ENCODE data around the gene LRMDA. TPM values are rescaled to one million over a fixed set of nuclear protein-coding genes. Genes with fewer than 3 reads are reported as not detected.

Gene LRMDA
- total and polyA plus RNA-seq, 2 of the 4 experiments (the other 2 are of a cell fraction): 0.07 TPM; not detected in 1

DNA sequence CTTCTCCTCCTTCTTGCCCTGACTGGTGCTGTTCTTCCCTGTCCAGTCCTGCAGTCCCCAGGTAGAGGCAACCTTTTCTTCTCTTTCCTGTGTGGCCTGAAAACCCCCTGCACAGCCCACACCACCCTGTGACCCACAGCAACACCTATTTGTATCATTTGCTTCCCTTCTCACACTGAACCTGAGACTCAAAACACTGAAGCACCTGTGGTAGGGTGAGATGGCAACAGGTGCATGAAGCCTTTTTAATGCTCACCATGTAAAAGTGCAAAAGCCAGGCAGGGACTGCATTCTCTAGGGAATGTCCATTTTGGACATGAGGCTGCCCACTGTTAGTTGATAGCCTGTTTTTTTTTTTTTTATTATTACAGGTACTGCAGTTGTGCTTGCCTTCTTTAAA lies 71.4 kb downstream of the LRMDA start:
- no peak overlapping the region for H3K56ac ChIP-seq (ENCODE audit: extremely low read depth, insufficient read depth, low read length)
- DNase-seq: no peak
- dilution Hi-C loops (cut with HindIII; ENCODE audit: low sequenced_read_pairs, unreplicated experiment) (no loop called here), intact Hi-C loops (cut with micrococcal nuclease) (no loop called here), in situ Hi-C loops (cut with MboI; ENCODE audit: low sequenced_read_pairs) (no loop called here)
- H4K91ac ChIP-seq (ENCODE audit: insufficient read depth, low read depth, low read length): no peak overlapping the region
- no peak overlapping the region for H2AK5ac ChIP-seq (ENCODE audit: low read depth, low read length)
- no peak overlapping the region for H2BK120ac ChIP-seq (ENCODE audit: low read depth, low read length)
- no peaks in the 10 kb centered on the region for H4K20me1 ChIP-seq (ENCODE audit: insufficient read depth, low read length)
- H3K23ac ChIP-seq (ENCODE audit: low read depth, low read length): no peak overlapping the region
- H3K9me1 ChIP-seq (ENCODE audit: insufficient read depth, low read length): no peaks in the 10 kb centered on the region
- H2BK5ac ChIP-seq (ENCODE audit: low read depth, low read length, poor library complexity, severe bottlenecking): no peak overlapping the region
- H2BK20ac ChIP-seq (ENCODE audit: low read depth, low read length): no peak overlapping the region
- H3K9ac ChIP-seq (ENCODE audit: low read depth, low read length): no peak overlapping the region
- no peak overlapping the region for H3K14ac ChIP-seq (replicated peaks; ENCODE audit: low read depth, low read length)
- H3K4me1 ChIP-seq (ENCODE audit: control insufficient read depth, insufficient read depth, low read length): peaks cover 2% of the 10 kb centered on the region; the same call in 1 of the 2 replicates
- ATAC-seq (ENCODE audit: low read depth): no peak
- CTCF ChIA-PET: no interaction called here
- no peaks in the 10 kb centered on the region for H3K9me3 ChIP-seq (ENCODE audit: control insufficient read depth, insufficient read depth, low read length)
- no TSS peak for BruUV-seq (replicated peaks)
- POLR2A ChIA-PET (ENCODE audit: unreplicated experiment): no interaction called here
- H3K36me3 ChIP-seq (ENCODE audit: control insufficient read depth, insufficient read depth, low read length): no peaks in the 10 kb centered on the region
- no peak overlapping the region for H2AK9ac ChIP-seq (replicated peaks; ENCODE audit: low read depth, low read length, poor library complexity)
- H3K4me3 ChIP-seq (ENCODE audit: insufficient read depth, low read depth, low read length): no peak overlapping the region
- no peak overlapping the region for H3K4me2 ChIP-seq (ENCODE audit: low read depth, low read length)
- H3K27me3 ChIP-seq (ENCODE audit: control insufficient read depth, insufficient read depth, low read length): peaks cover 6% of the 10 kb centered on the region; the same call in 1 of the 2 replicates
- no peak overlapping the region for H2AFZ ChIP-seq (replicated peaks; ENCODE audit: low read length, poor library complexity)
- no peak overlapping the region for H3K18ac ChIP-seq (ENCODE audit: low read depth, low read length)
- no peak overlapping the region for H2BK15ac ChIP-seq (ENCODE audit: low read depth, low read length)
- H3K4ac ChIP-seq (ENCODE audit: low read depth, low read length): no peak overlapping the region
- no peak overlapping the region for H4K5ac ChIP-seq (ENCODE audit: low read depth, low read length)
- TF ChIP-seq RAD21 (IDR thresholded peaks at IDR 0.05; ENCODE audit: low read length) (no peak), CEBPB (IDR thresholded peaks at IDR 0.05; ENCODE audit: low read depth, low read length) (no peak), RFX5 (IDR thresholded peaks at IDR 0.05; ENCODE audit: low read depth, low read length) (no peak), RCOR1 (IDR thresholded peaks at IDR 0.05; ENCODE audit: insufficient replicate concordance, low read length) (no peak), FOS (IDR thresholded peaks at IDR 0.05; ENCODE audit: low read depth, low read length) (no peak), BHLHE40 (IDR thresholded peaks at IDR 0.05; ENCODE audit: low read depth, low read length) (no peak), NFE2L2 (IDR thresholded peaks at IDR 0.05; ENCODE audit: low read depth, low read length) (no peak), MAZ (IDR thresholded peaks at IDR 0.05; ENCODE audit: borderline replicate concordance, low read depth, low read length) (no peak), MXI1 (IDR thresholded peaks at IDR 0.05; ENCODE audit: borderline replicate concordance, low read depth, low read length) (no peak), MAFK (IDR thresholded peaks at IDR 0.05; ENCODE audit: low read depth, low read length) (no peak), SMC3 (IDR thresholded peaks at IDR 0.05; ENCODE audit: low read depth, low read length) (no peak), CHD1 (IDR thresholded peaks at IDR 0.05; ENCODE audit: low read depth, low read length) (no peak), POLR2A (IDR thresholded peaks at IDR 0.05; ENCODE audit: low read depth, low read length) (no peak)
- TF ChIP-seq, protein P1, sequence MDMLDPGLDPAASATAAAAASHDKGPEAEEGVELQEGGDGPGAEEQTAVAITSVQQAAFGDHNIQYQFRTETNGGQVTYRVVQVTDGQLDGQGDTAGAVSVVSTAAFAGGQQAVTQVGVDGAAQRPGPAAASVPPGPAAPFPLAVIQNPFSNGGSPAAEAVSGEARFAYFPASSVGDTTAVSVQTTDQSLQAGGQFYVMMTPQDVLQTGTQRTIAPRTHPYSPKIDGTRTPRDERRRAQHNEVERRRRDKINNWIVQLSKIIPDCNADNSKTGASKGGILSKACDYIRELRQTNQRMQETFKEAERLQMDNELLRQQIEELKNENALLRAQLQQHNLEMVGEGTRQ (IDR thresholded peaks at IDR 0.05; ENCODE audit: low read depth, low read length): no peak
- TF ChIP-seq, protein P2, sequence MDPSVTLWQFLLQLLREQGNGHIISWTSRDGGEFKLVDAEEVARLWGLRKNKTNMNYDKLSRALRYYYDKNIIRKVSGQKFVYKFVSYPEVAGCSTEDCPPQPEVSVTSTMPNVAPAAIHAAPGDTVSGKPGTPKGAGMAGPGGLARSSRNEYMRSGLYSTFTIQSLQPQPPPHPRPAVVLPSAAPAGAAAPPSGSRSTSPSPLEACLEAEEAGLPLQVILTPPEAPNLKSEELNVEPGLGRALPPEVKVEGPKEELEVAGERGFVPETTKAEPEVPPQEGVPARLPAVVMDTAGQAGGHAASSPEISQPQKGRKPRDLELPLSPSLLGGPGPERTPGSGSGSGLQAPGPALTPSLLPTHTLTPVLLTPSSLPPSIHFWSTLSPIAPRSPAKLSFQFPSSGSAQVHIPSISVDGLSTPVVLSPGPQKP (IDR thresholded peaks at IDR 0.05; ENCODE audit: borderline replicate concordance, low read depth, low read length): no peak
- TF ChIP-seq, protein P3, sequence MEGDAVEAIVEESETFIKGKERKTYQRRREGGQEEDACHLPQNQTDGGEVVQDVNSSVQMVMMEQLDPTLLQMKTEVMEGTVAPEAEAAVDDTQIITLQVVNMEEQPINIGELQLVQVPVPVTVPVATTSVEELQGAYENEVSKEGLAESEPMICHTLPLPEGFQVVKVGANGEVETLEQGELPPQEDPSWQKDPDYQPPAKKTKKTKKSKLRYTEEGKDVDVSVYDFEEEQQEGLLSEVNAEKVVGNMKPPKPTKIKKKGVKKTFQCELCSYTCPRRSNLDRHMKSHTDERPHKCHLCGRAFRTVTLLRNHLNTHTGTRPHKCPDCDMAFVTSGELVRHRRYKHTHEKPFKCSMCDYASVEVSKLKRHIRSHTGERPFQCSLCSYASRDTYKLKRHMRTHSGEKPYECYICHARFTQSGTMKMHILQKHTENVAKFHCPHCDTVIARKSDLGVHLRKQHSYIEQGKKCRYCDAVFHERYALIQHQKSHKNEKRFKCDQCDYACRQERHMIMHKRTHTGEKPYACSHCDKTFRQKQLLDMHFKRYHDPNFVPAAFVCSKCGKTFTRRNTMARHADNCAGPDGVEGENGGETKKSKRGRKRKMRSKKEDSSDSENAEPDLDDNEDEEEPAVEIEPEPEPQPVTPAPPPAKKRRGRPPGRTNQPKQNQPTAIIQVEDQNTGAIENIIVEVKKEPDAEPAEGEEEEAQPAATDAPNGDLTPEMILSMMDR (conservative IDR thresholded peaks at IDR 0.05; ENCODE audit: low read depth, low read length): no peak
- no peaks in the 10 kb centered on the region for H3K79me1 ChIP-seq (ENCODE audit: low read depth in 1 of 2, low read length in 2 of 2)
- H3K27ac ChIP-seq (ENCODE audit: insufficient read depth, low read length): no peak overlapping the region
- H4K8ac ChIP-seq (ENCODE audit: low read depth in 2 of 2, low read length in 2 of 2): no peak overlapping the region

All from IMR-90 (cell line).